Panc1 (cell line): ENCODE results near the gene ERC2. TPM values are rescaled to one million over a fixed set of nuclear protein-coding genes. Genes with fewer than 3 reads are reported as not detected.

Experiments
- ATAC-seq: fragments of 200-7000 bp; cut with Tn5 transposase; 2 replicates; pipeline ENCODE4 v1.9.1; 2020; ENCODE audit warnings: mild to moderate bottlenecking, moderate library complexity
- BruUV-seq: library from RNA; stranded (reverse); fragments of 400-500 nt; replicated peaks from 2 replicates; lab custom pipeline; 2021; lab: Mats Ljungman, UMichigan
- CTCF ChIA-PET: fragments of 300-600 bp; sonication (Branson Sonifier 250); formaldehyde crosslinking; loops from one replicate; lab custom pipeline; 2022; ENCODE audit warnings: antibody characterized with exemption; lab: Charles Lee
- POLR2A ChIA-PET: fragments of 300-600 bp; sonication (Branson Sonifier 250); formaldehyde crosslinking; loops from one replicate; lab custom pipeline; 2022; ENCODE audit warnings: antibody characterized with exemption; lab: Charles Lee
- DNase-seq: peaks from one replicate; pipeline ENCODE4 v3.0.0-alpha.2; 2010; ENCODE audit warnings: low read depth, low spot score
- H3K27ac ChIP-seq: 2 replicates; pipeline ENCODE4 v1.5.1; 2011; ENCODE audit warnings: mild to moderate bottlenecking, low read length, inconsistent platforms
- H3K27me3 ChIP-seq: fragments of 200-500 bp; sonication (Bioruptor generic); 2 replicates; pipeline ENCODE4 v1.6.0; 2014; ENCODE audit warnings: low read length, inconsistent platforms; ENCODE audit not compliant: control insufficient read depth, insufficient read depth
- H3K36me3 ChIP-seq: fragments of 200-500 bp; sonication (Bioruptor generic); 2 replicates; pipeline ENCODE4 v1.5.1; 2014; ENCODE audit warnings: inconsistent platforms, mild to moderate bottlenecking, low read length, moderate library complexity; ENCODE audit not compliant: control insufficient read depth, insufficient read depth
- H3K4me1 ChIP-seq: 2 replicates; pipeline ENCODE4 v1.5.1; 2011; ENCODE audit warnings: inconsistent platforms, mild to moderate bottlenecking, low read length, moderate library complexity; ENCODE audit not compliant: control insufficient read depth, insufficient read depth
- H3K4me3 ChIP-seq, 2 experiments: 2 replicates each; pipeline ENCODE4 v1.5.1; 2011 to 2012; ENCODE audit warnings: low read depth in 2 of 2, low read length in 2 of 2, mild to moderate bottlenecking in 2 of 2, inconsistent platforms in 1 of 2, moderate library complexity in 1 of 2
- H3K9me3 ChIP-seq: fragments of 200-500 bp; sonication (Bioruptor generic); 2 replicates; pipeline ENCODE4 v1.5.1; 2014; ENCODE audit warnings: low read depth, mild to moderate bottlenecking, inconsistent platforms, low read length, moderate library complexity; ENCODE audit not compliant: control insufficient read depth, insufficient read depth
- POLR2AphosphoS5 ChIP-seq: IDR thresholded peaks from 2 replicates; pipeline ENCODE4 v1.6.1; 2012; ENCODE audit warnings: mild to moderate bottlenecking, low read depth, low read length, moderate library complexity
- SIN3A ChIP-seq: IDR thresholded peaks from 2 replicates; pipeline ENCODE4 v1.6.1; 2012; ENCODE audit warnings: low read depth, mild to moderate bottlenecking, low read length, moderate library complexity, borderline replicate concordance; ENCODE audit not compliant: insufficient read depth
- TCF7L2 ChIP-seq: IDR thresholded peaks from 2 replicates; pipeline ENCODE4 v1.6.1; 2011; ENCODE audit warnings: mild to moderate bottlenecking, low read depth, low read length, inconsistent platforms
- in situ Hi-C: cut with HindIII; loops from 2 replicates; pipeline ENCODE4 v1.10.0; 2016; ENCODE audit warnings: low sequenced_read_pairs, low pct_unique_long_range_greater_than_20kb
- intact Hi-C: fragments of 100-400 bp; cut with micrococcal nuclease; formaldehyde crosslinking; loops from one replicate; pipeline ENCODE4 v1.10.0; 2022; ENCODE audit not compliant: unreplicated experiment
- total RNA-seq: library from RNA; stranded (reverse); gene quantifications from one replicate; pipeline ENCODE4 v1.2.1, GENCODE V29; 2021; ENCODE audit not compliant: unreplicated experiment
- TF ChIP-seq, protein P1 (sequence below): fragments of 450-650 bp; IDR thresholded peaks from 2 replicates; pipeline ENCODE4 v1.5.1; 2017; ENCODE audit warnings: mild to moderate bottlenecking
- TF ChIP-seq, protein P2 (sequence below), 2 experiments: IDR thresholded peaks; 2 replicates each; pipeline ENCODE4 v1.6.1; 2011 to 2012; ENCODE audit warnings: low read depth in 2 of 2, control low read depth in 1 of 2, low read length in 1 of 2, mild to moderate bottlenecking in 1 of 2, moderate library complexity in 1 of 2; ENCODE audit not compliant: insufficient read depth in 1 of 2

Gene ERC2
- total RNA-seq, 1 experiment from 2014 or later, result 0.33 TPM

DNA sequence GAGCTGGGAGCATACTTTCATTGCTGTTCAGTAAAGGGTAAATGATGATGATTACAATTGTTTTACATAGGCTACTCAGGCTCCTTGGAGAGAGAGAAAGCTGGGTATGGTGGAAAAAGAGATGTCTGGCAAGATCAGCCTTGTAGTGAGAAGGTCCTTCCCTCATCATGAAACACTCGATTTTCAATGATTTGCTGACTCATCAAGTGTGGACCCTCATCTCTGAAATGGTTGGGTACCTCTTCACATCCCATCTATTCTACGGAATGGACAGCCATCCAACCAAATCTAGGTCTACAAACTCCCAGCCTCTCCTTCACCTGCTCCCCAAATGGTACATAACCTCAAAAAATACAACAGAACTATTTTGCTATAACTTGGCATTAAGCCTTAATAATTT lies 610.6 kb downstream of the ERC2 start:
- TF ChIP-seq SIN3A, result no peak
- no peak for TF ChIP-seq POLR2AphosphoS5
- no peak for TF ChIP-seq TCF7L2
- TF ChIP-seq, protein P1, sequence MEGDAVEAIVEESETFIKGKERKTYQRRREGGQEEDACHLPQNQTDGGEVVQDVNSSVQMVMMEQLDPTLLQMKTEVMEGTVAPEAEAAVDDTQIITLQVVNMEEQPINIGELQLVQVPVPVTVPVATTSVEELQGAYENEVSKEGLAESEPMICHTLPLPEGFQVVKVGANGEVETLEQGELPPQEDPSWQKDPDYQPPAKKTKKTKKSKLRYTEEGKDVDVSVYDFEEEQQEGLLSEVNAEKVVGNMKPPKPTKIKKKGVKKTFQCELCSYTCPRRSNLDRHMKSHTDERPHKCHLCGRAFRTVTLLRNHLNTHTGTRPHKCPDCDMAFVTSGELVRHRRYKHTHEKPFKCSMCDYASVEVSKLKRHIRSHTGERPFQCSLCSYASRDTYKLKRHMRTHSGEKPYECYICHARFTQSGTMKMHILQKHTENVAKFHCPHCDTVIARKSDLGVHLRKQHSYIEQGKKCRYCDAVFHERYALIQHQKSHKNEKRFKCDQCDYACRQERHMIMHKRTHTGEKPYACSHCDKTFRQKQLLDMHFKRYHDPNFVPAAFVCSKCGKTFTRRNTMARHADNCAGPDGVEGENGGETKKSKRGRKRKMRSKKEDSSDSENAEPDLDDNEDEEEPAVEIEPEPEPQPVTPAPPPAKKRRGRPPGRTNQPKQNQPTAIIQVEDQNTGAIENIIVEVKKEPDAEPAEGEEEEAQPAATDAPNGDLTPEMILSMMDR, result no peak
- TF ChIP-seq, protein P2, sequence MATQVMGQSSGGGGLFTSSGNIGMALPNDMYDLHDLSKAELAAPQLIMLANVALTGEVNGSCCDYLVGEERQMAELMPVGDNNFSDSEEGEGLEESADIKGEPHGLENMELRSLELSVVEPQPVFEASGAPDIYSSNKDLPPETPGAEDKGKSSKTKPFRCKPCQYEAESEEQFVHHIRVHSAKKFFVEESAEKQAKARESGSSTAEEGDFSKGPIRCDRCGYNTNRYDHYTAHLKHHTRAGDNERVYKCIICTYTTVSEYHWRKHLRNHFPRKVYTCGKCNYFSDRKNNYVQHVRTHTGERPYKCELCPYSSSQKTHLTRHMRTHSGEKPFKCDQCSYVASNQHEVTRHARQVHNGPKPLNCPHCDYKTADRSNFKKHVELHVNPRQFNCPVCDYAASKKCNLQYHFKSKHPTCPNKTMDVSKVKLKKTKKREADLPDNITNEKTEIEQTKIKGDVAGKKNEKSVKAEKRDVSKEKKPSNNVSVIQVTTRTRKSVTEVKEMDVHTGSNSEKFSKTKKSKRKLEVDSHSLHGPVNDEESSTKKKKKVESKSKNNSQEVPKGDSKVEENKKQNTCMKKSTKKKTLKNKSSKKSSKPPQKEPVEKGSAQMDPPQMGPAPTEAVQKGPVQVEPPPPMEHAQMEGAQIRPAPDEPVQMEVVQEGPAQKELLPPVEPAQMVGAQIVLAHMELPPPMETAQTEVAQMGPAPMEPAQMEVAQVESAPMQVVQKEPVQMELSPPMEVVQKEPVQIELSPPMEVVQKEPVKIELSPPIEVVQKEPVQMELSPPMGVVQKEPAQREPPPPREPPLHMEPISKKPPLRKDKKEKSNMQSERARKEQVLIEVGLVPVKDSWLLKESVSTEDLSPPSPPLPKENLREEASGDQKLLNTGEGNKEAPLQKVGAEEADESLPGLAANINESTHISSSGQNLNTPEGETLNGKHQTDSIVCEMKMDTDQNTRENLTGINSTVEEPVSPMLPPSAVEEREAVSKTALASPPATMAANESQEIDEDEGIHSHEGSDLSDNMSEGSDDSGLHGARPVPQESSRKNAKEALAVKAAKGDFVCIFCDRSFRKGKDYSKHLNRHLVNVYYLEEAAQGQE (IDR thresholded peaks at IDR 0.05; ENCODE audit: insufficient read depth in 1 of 2, low read depth in 2 of 2, low read length in 1 of 2), result no peak
- BruUV-seq, result no TSS peak
- no peak for ATAC-seq
- Histone ChIP-seq H3K4me1 (no peaks in the 10 kb centered on the region), H3K36me3 (no peaks in the 10 kb centered on the region), H3K27me3 (no peaks in the 10 kb centered on the region), H3K4me3 (no peak overlapping the region), H3K9me3 (no peaks in the 10 kb centered on the region), H3K27ac (no peak overlapping the region)
- intact Hi-C loops, result no loop called here
- POLR2A ChIA-PET, result no interaction called here
- CTCF ChIA-PET, result no interaction called here
- DNase-seq, result no peak
- in situ Hi-C loops, result no loop called here

DNA sequence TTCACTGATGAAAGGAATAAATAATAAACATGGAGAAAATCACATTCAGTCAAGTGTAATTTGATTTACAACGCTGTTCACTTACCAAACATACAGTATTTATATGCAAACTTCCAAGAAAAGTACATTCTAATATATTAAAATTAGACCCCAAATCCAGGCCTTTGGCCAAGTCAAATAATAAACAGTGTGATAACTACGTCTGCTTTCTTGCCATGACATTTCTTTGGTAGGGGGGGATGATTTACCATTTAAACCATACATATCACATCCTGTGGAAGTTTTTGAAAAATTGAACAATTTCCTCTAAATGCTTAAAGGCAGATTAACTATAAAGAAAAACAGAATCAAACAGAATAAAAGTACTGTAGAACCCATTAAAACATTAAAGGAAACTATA lies 613.0 kb downstream of the ERC2 start:
- BruUV-seq, result no TSS peak
- CTCF ChIA-PET, result no interaction called here
- TF ChIP-seq, protein P2 (IDR thresholded peaks at IDR 0.05; ENCODE audit: insufficient read depth in 1 of 2, low read depth in 2 of 2, low read length in 1 of 2), result no peak
- TF ChIP-seq SIN3A, result no peak
- TF ChIP-seq POLR2AphosphoS5, result no peak
- TF ChIP-seq TCF7L2, result no peak
- TF ChIP-seq, protein P1, result no peak
- Histone ChIP-seq H3K36me3 (no peaks in the 10 kb centered on the region), H3K27me3 (no peaks in the 10 kb centered on the region), H3K4me1 (no peaks in the 10 kb centered on the region), H3K4me3 (no peak overlapping the region), H3K9me3 (no peaks in the 10 kb centered on the region), H3K27ac (no peak overlapping the region)
- POLR2A ChIA-PET, result no interaction called here
- DNase-seq, result no peak
- in situ Hi-C loops, result no loop called here
- ATAC-seq, result no peak
- intact Hi-C loops, result no loop called here
